Right atrium auricular region (tissue), 2 donors: ENCODE measurements around the gene POLG. TPM values are rescaled to one million over a fixed set of nuclear protein-coding genes. Genes with fewer than 3 reads are reported as not detected.

Experiments
- DNase-seq: peaks from one replicate; pipeline ENCODE4 v3.0.0-alpha.2; 2019; ENCODE audit warnings: low spot score
- H3K27ac ChIP-seq, 2 donors: fragments of 200-600 bp; sonication (generic); 1 replicate in 1 of 2; 2 replicates in 1 of 2; pipeline ENCODE4 v1.5.1; 2016 to 2019
- H3K27me3 ChIP-seq, 2 donors: fragments of 200-600 bp; sonication (generic); one replicate each; pipeline versions ENCODE4 v1.5.1 to v1.6.0; 2017 to 2019
- H3K36me3 ChIP-seq: fragments of 200-600 bp; sonication (generic); one replicate; pipeline ENCODE4 v1.5.1; 2016
- H3K4me1 ChIP-seq, 2 donors: fragments of 200-600 bp; sonication (generic); one replicate each; pipeline versions ENCODE4 v1.5.1 to v1.6.0; 2017 to 2019
- H3K4me3 ChIP-seq, 2 donors: fragments of 200-600 bp; sonication (generic); 1 replicate in 1 of 2; 2 replicates in 1 of 2; pipeline ENCODE4 v1.5.1; 2017 to 2019; ENCODE audit warnings: mild to moderate bottlenecking in 1 of 2, moderate library complexity in 1 of 2
- H3K9me3 ChIP-seq, 2 donors: fragments of 200-600 bp; sonication (generic); one replicate each; pipeline ENCODE4 v1.5.1; 2019
- total RNA-seq, 2 donors: library from RNA; depleted of rRNA; stranded (reverse); fragments of >200 nt; gene quantifications; one replicate each; pipeline ENCODE4 v1.1.0, GENCODE V29; 2016
- TF ChIP-seq, protein P1 (sequence below), 2 donors: fragments of 200-600 bp; sonication (generic); IDR thresholded peaks; one replicate each; pipeline ENCODE4 v1.5.1; 2019; ENCODE audit warnings: antibody characterized with exemption in 2 of 2

The POLG gene
- total RNA-seq, 2 donors from 2014 or later, result 36.0 to 37.9 TPM

DNA sequence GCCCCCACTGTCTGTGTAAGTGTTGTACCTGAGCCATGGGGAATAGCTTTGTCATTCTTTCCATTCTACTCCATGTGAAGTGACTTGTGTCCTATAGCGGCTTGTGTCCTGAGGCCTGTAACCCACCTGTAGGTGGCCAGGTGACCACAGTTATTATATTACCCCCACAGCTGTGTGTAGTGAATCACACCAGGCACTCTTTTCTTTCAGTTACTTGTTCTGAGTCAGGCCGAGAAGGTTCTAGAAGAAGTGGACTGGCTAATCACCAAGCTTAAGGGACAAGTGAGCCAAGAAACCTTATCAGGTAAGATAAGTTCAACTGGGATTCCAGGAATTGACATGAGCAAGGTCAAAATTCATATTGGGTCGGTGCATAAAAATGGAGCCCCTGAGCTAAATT lies 29.2 kb downstream of the POLG start:
- TF ChIP-seq, protein P1, sequence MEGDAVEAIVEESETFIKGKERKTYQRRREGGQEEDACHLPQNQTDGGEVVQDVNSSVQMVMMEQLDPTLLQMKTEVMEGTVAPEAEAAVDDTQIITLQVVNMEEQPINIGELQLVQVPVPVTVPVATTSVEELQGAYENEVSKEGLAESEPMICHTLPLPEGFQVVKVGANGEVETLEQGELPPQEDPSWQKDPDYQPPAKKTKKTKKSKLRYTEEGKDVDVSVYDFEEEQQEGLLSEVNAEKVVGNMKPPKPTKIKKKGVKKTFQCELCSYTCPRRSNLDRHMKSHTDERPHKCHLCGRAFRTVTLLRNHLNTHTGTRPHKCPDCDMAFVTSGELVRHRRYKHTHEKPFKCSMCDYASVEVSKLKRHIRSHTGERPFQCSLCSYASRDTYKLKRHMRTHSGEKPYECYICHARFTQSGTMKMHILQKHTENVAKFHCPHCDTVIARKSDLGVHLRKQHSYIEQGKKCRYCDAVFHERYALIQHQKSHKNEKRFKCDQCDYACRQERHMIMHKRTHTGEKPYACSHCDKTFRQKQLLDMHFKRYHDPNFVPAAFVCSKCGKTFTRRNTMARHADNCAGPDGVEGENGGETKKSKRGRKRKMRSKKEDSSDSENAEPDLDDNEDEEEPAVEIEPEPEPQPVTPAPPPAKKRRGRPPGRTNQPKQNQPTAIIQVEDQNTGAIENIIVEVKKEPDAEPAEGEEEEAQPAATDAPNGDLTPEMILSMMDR (IDR thresholded peaks at IDR 0.05), result no peak
- Histone ChIP-seq H3K27ac (no peak overlapping the region), H3K9me3 (no peaks in the 10 kb centered on the region), H3K4me1 (no peaks in the 10 kb centered on the region), H3K4me3 (no peak overlapping the region), H3K36me3 (no peaks in the 10 kb centered on the region), H3K27me3 (no peaks in the 10 kb centered on the region)
- DNase-seq, result no peak

DNA sequence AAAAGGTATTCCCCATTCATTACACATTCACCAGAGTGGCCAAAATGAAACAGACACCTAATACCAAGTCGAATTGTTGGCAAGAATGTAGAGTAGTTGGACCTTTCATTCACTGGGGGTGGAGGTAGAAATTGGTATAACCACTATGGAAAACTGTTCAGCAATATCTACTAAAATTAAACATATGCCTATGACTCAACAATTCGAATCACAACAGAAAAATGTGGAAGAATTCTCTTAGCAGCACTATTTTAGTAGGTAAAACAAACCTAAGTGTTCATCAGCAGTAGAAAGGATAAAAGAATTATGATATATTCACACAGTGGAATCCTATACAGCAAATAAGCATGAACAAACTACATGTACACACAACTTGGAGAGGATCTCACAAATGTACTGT lies 30.6 kb downstream of the POLG start:
- no peaks in the 10 kb centered on the region for H3K9me3 ChIP-seq
- DNase-seq, result no peak
- H3K27me3 ChIP-seq, result no peaks in the 10 kb centered on the region
- no peaks in the 10 kb centered on the region for H3K36me3 ChIP-seq
- no peak overlapping the region for H3K4me3 ChIP-seq
- no peak overlapping the region for H3K27ac ChIP-seq
- no peaks in the 10 kb centered on the region for H3K4me1 ChIP-seq
- TF ChIP-seq, protein P1 (IDR thresholded peaks at IDR 0.05), result no peak

DNA sequence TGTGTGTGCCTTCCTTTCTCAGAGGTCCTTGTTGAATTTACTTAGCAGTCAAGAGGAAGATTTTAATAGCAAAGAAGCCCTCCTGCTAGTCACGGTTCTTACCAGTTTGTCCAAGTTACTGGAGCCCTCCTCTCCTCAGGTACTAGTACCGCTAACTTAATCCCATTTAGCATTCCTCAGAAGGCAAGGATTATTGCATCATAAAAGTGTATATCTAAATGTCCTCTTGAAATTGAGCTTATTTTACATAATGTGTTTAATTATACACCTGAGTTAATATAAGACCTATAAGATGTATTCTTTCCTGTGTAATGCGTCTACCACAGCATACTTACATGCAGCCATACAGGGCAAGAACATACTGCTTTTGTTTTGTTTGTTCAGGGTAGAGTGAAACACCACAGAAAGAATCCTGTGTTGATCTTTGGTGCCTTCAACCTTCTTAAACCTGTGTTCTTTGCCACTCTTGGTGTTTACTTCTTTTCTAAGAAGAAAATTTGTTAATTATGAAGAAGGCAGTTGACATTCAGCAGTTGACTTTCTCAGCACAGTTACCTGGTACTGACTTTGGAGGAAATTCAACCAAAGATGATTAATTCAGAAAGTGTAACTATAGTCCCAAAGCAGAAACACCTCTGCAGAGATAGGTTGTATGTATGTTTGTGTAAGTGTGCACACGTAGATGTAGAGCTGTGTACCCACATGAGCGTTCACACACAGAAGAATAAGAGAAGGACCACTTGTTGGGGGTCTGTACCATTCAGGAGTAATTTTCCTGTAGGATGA lies 33.1 kb downstream of the POLG start:
- TF ChIP-seq, protein P1 (IDR thresholded peaks at IDR 0.05), result no peak
- H3K4me3 ChIP-seq, result no peak overlapping the region
- no peaks in the 10 kb centered on the region for H3K9me3 ChIP-seq
- no peaks in the 10 kb centered on the region for H3K27me3 ChIP-seq
- no peak for DNase-seq
- no peak overlapping the region for H3K27ac ChIP-seq
- no peaks in the 10 kb centered on the region for H3K36me3 ChIP-seq
- H3K4me1 ChIP-seq, result no peaks in the 10 kb centered on the region

DNA sequence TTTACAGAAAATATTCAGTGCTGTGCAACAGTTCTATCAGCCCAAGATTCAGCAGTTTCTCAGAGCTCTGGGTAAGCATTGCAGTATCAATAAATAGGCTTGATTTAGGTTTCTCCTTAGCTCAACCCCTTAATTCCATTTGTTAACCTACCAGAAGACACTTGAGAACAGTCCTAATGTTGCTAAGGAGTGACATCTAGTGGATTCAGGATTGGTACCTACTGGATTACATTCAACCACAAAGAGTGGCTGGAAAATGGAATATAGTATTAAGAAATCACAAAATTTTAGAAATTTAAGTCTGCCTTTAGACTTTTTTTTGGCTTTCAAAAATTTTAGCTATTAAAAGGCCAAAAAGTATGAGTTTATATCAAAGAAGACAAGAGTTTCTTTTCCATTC lies 34.7 kb downstream of the POLG start:
- H3K4me1 ChIP-seq, result no peaks in the 10 kb centered on the region
- TF ChIP-seq, protein P1 (IDR thresholded peaks at IDR 0.05), result peak in 1 of 2 donors; percentile 43
- no peak overlapping the region for H3K27ac ChIP-seq
- no peaks in the 10 kb centered on the region for H3K27me3 ChIP-seq
- H3K9me3 ChIP-seq, result no peaks in the 10 kb centered on the region
- DNase-seq, result no peak
- no peaks in the 10 kb centered on the region for H3K36me3 ChIP-seq
- no peak overlapping the region for H3K4me3 ChIP-seq

DNA sequence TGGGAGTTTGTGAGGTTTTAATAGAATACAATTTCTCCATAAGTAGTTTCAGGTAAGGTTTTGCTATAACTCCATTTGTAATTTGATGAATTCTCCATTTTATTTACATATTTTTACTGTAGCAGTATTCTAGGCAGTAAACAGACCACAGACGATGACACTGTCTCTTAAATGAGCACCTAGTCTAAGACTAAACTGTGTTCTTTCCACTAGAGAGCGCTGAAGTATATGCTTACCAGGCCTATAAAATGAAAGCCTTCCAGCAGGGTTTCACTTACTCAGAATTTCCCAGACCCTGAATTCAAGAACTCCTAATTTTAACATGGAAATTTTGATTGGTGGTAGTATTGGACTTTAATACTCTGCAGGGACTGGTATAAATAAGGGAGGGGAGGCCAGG lies 41.6 kb downstream of the POLG start:
- DNase-seq, result no peak
- Histone ChIP-seq H3K27me3 (no peaks in the 10 kb centered on the region), H3K36me3 (no peaks in the 10 kb centered on the region)

More for the DNA sequence above, 41.6 kb downstream of the POLG start:
- H3K4me3 ChIP-seq, result no peak overlapping the region
- no peaks in the 10 kb centered on the region for H3K9me3 ChIP-seq
- no peaks in the 10 kb centered on the region for H3K4me1 ChIP-seq
- H3K27ac ChIP-seq, result no peak overlapping the region
- TF ChIP-seq, protein P1 (IDR thresholded peaks at IDR 0.05), result no peak
